ENCODE results near the gene TRIM56.
"Not testable (repeated sequence)": the region's sequence is repeated elsewhere in the genome, so short reads cannot be mapped to it uniquely, and the experiment has no call there.

TRIM56 gene

DNA sequence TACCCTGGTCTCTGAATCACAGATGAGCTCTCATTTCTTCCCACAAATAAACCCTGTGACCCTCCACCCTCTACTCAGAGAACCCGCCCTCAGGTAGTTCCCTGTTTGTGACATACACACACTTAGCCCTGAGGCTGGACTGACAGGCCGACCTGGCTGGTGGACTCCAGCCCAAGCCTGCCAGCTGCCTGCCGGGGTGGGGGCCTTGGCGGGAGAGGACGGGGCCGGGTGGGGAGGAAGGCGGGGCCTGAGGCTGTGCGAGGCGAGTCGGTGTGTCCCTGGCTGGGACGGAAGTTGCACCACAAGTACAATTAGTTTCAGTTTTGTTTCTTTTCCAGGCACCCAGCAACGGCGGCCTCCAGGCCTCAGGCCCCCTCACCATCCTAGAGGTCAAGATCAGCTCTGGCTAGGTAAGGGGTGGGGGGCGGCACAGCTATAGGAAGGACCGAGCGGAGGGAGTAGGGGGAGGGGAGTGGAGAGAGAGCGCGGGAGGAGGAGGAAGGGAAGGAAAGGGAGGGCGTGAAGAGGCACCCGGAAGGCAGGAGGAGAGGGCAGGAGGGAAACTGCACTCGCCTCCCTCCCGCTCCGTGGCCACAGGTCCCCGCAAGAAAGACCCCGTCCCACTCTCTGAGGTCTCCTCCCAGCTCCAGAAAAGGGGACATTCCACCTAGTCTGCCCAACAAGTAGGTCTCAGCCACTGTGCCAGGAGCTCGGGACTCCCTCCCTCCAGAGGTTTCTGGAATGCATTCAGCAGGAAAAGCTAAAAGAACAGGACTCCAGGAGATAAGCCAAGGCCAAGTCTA lies at the start of gene TRIM56:
Gene TRIM56, plus strand, starts transcription at position 320 of the 803 bp plus-strand sequence. CDS start 1,832 bp downstream, outside the sequence.
- DNase-seq (ENCODE audit: low spot score), result peak; percentile 72

DNA sequence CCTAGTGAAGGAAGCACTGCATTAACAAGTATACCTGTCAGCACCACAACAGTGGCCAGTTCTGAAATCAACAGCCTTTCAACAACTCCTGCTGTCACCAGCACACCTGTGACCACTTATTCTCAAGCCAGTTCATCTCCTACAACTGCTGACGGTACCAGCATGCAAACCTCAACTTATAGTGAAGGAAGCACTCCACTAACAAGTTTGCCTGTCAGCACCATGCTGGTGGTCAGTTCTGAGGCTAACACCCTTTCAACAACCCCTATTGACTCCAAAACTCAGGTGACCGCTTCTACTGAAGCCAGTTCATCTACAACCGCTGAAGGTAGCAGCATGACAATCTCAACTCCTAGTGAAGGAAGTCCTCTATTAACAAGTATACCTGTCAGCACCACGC lies 49.3 kb upstream of the TRIM56 start:
- no peak for DNase-seq (ENCODE audit: low spot score)

- DNase-seq (ENCODE audit: low spot score), result not testable (repeated sequence)
Measured at GRCh38 chr7:101041283-101041682, 44.0 kb upstream of the TRIM56 start.

DNA sequence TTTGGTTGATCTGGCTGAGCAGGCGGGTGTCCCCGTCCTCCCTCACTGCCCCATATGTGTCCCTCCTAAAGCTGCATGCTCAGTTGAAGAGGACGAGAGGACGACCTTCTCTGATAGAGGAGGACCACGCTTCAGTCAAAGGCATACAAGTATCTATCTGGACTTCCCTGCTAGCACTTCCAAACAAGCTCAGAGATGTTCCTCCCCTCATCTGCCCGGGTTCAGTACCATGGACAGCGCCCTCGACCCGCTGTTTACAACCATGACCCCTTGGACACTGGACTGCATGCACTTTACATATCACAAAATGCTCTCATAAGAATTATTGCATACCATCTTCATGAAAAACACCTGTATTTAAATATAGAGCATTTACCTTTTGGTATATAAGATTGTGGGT lies 26.9 kb upstream of the TRIM56 start:
- peak; percentile 44 for DNase-seq (ENCODE audit: low spot score)

- no peak for DNase-seq (ENCODE audit: low spot score)
Measured at GRCh38 chr7:101059620-101059942, 25.7 kb upstream of the TRIM56 start.

GRCh38 chr7:101060992-101061391 lies 24.3 kb upstream of the TRIM56 start:
- no peak for DNase-seq (ENCODE audit: low spot score)

GRCh38 chr7:101064176-101064550 lies 21.1 kb upstream of the TRIM56 start:
- not testable (repeated sequence) for DNase-seq (ENCODE audit: low spot score)

- DNase-seq (ENCODE audit: low spot score), result not testable (repeated sequence)
Measured at GRCh38 chr7:101065162-101065561, 20.1 kb upstream of the TRIM56 start.

DNA sequence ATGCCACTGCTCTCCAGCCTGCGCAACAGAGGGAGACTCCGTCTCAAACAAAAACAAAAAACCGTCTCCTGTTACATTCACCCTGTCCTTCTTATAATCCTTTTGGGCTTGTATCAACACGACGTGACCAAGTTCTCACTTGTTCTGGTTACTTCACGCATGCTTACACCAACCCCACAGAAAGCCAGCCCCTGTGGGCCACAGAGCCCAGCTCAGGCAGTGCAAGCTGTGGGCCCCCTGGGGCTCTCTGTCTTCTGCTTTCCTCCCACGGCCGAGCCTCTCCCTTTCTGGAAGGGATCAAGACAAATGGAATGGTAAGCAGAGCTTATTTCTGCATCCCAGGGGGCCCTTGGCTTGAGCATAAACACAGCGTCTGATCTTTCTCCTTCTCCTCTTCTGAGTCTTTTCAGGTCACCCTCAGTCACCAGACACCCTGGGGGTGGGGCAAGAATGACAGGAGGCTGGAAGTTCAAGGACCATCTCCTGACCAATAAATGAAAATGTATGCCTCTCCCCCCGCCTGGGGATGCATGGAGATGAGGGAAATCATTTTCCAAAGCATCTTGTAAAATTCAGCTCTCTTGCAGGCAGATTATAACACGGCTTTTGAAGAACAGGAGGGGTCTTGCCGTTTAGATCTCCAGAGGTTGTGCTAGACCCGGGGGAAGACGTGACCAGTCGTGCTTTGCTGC lies 19.0 kb upstream of the TRIM56 start:
- DNase-seq (ENCODE audit: low spot score), result no peak

- DNase-seq (ENCODE audit: low spot score), result no peak
Measured at GRCh38 chr7:101066833-101067177, 18.5 kb upstream of the TRIM56 start.

DNA sequence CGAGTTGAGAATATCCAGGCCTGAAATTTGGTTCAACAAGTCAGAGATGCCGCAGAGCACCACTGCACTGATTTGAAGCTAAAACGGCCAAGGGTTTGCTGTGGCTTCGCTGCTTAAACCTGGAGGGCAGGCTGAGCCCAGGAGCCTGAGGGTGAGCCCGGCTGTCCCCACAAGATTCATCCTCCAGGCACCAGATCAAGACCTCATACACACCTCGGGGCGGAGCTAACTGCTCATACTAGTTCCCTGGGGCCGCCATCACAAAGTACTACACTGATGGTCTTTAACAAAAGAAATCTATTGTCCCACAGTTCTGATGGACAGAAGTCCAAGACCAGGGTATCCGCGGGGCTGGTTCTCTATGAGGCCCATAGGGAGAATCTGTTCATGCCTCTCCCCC lies 16.9 kb upstream of the TRIM56 start:
- DNase-seq (ENCODE audit: low spot score), result no peak

DNA sequence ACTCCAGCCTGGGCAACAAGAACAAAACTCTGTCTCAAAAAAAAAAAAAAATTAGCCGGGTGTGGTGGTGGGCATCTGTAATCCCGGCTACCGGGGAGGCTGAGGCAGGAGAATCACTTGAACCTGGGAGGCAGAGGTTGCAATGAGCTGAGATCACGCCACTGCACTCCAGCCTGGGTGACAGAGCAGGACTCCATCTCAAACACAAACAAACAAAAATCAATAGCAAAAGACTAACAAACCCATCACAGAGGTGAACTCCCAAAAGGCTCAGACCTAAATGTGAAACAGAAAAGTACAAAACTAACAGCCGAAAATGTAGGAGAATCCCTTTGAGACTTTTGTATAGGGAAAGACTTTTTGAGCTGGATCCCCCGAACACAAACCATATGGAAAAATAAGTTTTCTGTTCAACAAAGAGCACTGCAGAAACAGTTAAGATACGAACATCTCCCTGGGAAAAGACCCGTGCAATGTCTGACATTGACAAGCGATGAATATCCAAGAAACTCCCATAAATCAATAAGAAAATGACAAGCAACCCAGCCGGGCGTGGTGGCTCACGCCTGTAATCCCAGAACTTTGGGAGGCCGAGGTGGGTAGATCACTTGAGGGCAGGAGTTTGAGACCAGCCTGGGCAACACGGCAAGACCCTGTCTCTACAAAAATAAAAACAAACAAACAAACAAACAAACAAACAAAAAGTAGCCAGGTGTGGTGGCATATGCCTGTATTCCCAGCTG lies 13.7 kb upstream of the TRIM56 start:
- not testable (repeated sequence) for DNase-seq (ENCODE audit: low spot score)

DNA sequence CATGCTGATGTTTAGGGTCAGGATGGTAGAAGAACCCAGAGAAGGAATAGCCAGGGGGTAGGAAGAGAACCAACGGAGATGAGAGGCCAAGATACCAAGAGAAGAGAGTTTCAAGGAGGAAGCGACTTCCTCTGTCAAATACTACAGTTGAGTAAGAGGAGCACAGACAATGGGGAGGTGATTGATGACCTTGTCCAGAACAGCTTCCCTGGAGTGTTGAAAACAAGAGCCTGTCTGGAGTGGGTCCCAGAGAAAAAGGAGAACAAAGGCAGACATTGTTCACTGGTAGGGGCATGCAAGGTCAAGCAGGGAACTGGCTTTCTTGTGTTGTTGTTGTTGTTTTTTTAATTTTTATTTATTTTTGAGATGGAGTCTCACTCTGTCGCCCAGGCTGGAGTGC lies 9.6 kb upstream of the TRIM56 start:
- DNase-seq (ENCODE audit: low spot score), result no peak

- DNase-seq (ENCODE audit: low spot score), result not testable (repeated sequence)
Measured at GRCh38 chr7:101076183-101076582, 9.1 kb upstream of the TRIM56 start.

- peak; percentile 86 for DNase-seq (ENCODE audit: low spot score)
Measured at GRCh38 chr7:101077303-101078086, 7.8 kb upstream of the TRIM56 start.

- DNase-seq (ENCODE audit: low spot score), result no peak
Measured at GRCh38 chr7:101081432-101081831, 3.8 kb upstream of the TRIM56 start.

GRCh38 chr7:101084865-101085161 lies 468 bp upstream of the TRIM56 start:
- no peak for DNase-seq (ENCODE audit: low spot score)

DNA sequence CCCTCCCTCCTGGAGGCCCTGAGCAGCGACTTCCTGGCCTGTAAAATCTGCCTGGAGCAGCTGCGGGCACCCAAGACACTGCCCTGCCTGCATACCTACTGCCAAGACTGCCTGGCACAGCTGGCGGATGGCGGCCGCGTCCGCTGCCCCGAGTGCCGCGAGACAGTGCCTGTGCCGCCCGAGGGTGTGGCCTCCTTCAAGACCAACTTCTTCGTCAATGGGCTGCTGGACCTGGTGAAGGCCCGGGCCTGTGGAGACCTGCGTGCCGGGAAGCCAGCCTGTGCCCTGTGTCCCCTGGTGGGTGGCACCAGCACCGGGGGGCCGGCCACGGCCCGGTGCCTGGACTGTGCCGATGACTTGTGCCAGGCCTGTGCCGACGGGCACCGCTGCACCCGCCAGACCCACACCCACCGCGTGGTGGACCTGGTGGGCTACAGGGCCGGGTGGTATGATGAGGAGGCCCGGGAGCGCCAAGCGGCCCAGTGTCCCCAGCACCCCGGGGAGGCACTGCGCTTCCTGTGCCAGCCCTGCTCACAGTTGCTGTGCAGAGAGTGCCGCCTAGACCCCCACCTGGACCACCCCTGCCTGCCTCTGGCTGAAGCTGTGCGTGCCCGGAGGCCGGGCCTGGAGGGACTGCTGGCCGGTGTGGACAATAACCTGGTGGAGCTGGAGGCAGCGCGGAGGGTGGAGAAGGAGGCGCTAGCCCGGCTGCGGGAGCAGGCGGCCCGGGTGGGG lies 2.2 kb downstream of the TRIM56 start:
- no peak for DNase-seq (ENCODE audit: low spot score)

- DNase-seq (ENCODE audit: low spot score), result no peak
Measured at GRCh38 chr7:101088069-101088425, 2.8 kb downstream of the TRIM56 start.

- DNase-seq (ENCODE audit: low spot score), result no peak
Measured at GRCh38 chr7:101088858-101089529, 3.7 kb downstream of the TRIM56 start.

DNA sequence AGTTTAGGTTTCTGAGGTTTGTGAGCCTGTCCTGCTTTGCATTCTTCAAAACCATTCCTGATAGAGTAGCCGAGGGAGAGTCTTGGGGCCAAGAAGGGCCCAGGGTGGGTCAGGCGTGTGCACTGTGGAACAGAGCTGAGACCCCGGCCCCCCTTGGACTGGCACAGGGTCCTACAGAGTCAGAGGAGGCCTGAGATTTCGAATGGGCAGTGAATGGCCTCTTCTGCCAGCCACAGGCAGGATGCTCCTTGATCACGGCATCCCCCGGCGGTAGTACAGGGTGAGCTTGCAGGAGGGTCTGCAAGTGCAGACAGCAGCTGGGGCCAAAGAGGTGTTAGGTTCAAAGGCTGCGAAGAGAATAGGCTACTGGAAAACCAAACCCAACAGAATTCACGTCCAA lies 4.6 kb downstream of the TRIM56 start:
- no peak for DNase-seq (ENCODE audit: low spot score)
